RKO (cell line): ENCODE data around the gene COL21A1.
"Not testable (repeated sequence)": the region's sequence is repeated elsewhere in the genome, so short reads cannot be mapped to it uniquely, and the experiment has no call there.

Experiments
- DNase-seq: peaks from one replicate; pipeline ENCODE4 v3.0.0-alpha.2; 2016; ENCODE audit warnings: low spot score

COL21A1 gene

DNA sequence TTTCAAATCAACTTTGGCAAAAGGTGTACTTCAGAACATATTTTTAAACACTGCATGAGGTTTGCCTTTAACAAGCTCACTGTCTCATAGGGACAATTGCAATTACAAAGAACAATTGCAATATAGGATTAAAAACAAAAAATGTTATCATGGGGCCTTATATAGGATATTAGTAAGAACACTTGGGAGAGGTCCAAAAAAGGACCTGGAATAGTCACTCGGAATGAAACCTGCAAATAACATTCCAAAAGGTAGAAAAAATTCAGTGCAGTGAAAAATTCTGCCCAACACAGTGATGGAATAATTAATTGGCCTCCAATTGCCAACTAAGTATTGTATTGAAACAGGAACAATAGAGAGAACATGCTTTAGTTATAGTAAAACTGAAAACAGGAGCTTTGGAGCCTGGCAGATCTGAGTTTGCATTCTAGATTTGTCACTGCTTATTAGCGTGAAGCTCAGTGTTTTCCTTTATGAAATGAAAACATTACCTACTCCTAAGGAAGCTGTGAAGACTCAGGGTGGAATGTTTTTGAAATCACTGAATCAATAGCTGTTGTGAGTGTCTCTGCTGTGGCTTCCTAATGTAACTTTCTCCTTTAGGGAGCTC lies 199.3 kb downstream of the COL21A1 start:
- DNase-seq: no peak

DNA sequence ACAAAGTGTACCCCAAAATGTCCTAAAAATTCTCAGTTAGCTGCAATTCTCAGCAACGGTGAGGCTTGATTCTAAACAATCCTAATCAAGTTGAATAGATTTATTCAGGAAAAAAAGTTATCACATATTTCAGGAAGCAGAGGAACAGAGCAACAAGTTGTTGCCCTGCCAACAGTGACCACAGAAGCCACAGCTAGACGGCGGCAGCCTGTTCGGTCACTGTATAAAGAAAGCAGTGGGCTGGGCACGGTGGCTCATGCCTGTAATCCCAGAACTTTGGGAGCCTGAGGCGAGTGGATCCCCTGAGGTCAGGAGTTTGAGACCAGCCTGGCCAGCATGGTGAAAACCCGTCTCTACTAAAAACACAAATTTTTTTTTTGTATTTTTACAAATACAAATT lies 200.8 kb downstream of the COL21A1 start:
- no peak for DNase-seq

DNA sequence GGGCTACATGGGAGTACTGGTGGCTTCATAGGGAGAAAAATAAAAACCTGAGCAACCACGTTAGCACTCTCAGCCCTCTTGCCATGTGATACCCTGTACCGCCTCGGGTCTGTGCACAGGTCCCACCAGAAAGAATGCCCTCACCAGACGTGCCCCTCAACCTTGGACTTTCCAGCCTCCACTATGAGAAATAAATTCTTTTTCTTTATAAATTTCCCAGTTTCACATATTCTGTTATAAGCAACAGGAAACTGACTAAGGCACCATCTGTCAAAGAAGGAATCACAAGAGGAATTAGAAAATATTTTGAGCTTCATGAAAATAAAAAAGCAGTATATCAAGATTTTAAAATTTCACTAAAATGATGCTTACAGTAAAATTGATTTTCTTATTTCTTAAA lies 203.6 kb downstream of the COL21A1 start:
- DNase-seq: no peak

DNA sequence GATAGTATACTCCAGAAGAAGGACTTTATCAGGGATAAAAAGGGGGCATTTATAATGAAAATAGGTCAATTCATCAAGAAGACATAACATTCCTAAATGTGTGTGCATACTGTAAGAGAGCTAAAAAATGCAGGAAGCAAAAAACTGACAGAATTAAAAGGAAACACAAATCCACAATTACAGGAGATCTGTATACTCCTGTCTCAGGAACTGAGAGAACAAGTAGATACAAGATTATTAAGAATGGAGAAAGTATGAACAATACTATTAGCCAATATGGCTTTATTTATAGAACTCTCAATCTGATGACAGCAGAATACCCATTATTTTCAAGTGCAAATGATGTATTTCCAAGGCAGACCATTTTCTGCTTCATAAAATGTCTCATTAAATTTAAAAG lies 204.3 kb downstream of the COL21A1 start:
- no peak for DNase-seq

DNA sequence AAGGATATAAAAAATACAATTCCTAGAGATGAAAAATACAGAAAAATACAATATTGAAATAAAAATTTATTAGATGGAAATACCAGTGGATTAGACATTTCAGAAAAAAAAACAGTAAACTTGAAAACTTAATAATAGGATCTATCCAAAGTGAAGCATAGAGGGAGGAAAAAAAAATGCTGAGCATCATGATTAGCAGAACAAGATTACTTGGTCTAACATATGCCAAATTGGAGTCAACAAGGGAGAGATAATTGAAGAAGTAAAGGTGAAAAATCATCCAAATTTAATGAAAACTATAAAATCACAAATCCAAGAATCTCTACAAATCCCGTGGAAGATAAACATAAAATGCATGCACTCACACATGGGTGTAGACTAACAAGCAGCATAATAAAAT lies 205.8 kb downstream of the COL21A1 start:
- DNase-seq: no peak

DNA sequence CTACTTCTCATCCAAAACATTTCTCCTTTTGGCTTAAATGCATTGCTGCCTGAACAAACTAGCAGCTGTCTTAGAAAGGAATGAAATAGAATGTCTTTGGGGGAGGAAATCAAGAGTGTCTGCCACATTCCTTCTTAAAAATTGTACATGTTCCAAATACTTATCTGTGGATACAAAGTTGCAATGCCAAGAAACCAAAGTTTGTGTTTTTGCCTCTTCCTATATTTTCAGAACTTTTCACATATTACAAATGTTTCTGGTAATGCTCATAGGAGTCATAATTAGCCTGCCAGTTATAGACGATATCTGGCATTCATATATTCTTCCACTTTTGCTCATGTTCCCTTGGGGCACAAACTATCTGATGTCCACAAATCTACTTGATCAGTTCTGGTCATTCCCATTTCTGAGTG lies 206.5 kb downstream of the COL21A1 start:
- DNase-seq: no peak

DNA sequence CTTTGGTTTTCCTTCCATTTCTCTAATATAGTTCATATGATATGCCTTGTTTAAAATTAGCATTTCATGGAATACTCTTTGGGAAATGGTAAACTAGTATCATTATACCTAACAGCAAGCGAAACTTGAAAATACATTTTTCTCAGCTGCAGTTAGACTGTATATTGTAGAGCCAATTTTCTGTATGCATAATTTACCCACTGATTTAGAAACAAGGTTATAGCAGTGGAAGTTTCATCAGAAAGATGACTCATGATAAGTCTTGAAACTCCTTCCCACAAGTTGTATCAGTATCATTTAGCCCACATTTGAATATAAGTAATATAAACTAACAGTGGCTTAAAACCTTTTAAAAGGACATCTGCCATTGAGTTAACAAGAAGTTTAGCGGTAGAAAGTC lies 207.2 kb downstream of the COL21A1 start:
- DNase-seq: no peak

DNA sequence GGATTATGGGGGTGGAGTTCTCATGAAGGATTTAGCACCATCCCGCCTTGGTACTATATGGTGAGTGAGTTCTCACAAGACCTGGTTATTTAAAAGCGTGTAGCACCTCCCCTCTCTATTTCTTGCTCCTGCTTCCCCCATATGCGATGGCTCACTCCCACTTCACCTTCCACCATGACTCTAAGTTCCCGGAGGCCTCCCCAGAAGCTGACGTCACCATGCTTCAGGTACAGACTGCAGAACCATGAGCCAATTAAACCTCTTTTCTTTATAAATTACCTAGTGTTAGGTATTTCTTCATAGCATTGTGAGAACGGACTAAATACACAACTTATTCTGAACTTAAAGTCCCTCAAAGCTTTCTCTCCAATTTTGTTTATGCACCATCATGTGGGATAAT lies 208.6 kb downstream of the COL21A1 start:
- no peak for DNase-seq

DNA sequence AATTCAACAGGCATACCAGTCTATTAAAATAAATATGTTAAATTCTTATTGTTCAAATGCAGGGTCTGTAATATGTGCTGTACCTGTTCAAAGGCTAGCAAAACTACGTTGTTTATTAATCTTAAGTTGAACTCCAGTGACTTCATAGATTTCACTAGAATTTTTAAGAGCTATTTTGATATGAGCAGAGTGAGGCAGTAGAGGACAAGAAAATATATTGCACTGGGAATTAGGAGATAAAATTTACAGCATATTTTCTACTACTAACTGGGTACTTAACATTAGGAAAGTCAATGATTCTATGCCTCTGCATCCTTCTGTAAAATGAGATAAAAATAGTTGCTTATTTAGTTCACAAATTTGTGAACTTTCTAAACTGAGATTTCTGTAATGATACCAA lies 209.8 kb downstream of the COL21A1 start:
- DNase-seq: no peak

DNA sequence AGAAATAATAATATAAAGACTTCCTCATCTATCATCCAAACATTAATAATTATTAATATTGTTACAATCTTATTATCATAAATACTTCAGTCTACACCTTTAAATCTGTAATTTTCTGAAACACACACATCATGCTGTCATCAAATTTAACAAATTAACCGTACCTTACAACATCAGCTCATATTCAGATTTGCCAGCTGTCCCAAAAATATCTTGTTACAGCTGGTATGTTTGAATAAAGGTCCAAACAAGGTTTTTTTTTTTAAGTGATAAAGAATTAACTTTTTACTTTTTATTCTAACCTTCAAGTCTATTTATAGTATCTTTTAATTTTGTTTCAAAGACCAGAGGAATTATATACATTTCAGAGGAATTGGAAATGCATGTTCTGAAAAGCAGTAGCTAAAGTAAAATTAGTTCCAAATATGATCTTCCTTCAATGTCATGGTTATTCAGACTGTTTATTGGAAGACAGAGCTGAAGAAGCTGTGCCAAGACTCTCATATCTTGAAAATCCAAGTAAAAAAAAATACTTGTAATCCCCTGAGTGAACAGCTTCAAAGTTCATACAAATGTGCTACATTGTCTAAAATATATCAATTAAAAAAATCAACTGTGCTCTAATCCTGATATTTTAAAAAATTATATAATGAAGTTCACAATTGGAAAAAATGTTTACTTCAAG lies 210.3 kb downstream of the COL21A1 start:
- no peak for DNase-seq

DNA sequence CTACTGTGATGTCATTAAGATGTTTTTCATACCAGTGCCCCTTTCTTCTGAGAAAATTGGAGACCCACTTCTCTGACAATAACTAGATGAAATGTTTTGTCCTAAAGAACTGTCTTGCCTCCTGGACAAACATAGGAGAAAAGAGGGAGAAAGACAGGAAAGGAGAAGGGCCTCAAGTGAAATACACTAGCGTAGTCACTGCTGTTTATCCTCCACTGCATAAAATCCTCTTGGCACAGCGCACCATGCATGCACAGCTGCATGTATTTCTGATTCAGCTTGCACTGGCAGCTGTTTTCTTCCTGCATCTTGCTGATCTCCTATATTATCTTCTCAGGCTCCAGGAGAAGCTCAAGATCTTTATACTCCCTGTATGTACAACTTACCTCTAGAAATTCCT lies 214.0 kb downstream of the COL21A1 start:
- no peak for DNase-seq

DNA sequence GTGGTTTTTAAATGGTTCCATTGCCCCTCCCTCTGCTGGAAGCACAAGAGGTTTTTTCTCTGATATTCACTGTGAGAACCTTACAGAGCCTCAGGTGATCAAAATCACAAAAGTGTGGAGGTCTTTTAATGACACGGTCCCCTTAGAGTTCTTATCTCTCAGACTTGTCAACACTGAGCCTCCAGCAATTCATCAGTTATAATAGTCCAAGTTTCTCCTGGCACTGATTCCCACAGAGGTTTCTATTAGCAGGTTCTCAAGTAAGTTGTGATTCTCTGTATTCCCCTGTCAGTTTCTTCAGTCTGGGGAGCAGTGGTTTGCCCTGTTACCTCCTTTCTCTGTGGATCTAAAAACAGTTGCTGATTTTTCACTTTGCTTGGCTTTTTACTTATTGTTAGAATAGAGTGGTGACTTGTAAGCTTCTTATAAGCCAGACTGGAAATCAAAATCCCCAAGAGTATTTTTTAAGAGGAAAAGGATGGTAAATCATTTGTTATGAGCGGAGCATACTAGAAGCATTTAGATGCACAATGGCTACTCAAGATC lies 214.6 kb downstream of the COL21A1 start:
- no peak for DNase-seq

DNA sequence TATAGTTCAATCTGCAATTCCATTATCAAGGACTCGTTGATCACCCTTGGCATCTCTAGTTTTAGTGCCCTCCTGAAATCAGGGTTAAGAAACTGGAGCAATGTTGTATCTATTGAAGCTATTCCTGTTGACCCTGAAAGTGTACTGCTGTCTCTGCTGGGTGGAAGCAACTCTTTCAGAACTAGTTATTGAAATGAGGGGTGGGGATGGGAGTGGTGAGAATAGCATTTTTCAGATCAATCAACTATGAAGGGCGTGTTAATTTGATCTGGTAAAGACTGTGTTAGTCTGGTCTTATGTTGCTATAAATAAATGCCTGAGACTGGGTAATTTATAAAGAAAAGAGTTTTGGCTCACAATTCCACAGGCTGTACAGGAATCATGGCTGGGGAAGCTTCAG lies 219.5 kb downstream of the COL21A1 start:
- no peak for DNase-seq

DNA sequence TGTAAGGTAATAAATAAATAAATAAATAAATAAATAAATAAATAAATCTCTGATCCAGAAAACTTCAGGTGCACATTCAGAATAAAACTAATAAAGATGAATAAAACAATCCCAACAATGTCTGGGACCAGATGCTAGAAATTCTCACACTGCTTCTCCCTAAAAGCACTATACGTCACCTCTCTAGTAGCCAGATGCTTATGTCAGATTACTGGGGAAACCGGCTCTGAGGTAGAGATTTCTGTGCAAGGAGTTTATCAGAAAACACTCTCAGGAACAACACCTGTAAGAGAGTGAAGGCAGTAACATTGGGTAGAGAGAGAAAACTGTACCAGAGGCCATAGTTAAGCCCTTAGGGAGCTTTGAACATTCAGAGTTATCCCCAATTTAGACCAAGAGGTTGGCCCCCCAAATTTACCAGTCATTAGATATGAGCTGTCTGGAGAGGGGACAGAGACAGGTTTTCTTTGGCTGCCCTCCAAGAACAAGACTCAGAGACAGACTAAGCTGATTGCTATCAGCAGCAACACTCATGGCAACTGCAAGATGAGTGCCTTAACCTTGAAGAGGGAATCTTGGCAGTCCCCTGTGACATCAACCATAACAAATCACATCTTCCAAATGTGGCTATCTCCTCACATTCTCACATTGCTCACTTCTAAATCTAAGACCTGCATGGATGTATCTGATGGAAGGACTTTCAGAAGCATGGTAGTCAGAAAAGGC lies 220.8 kb downstream of the COL21A1 start:
- DNase-seq: no peak

DNA sequence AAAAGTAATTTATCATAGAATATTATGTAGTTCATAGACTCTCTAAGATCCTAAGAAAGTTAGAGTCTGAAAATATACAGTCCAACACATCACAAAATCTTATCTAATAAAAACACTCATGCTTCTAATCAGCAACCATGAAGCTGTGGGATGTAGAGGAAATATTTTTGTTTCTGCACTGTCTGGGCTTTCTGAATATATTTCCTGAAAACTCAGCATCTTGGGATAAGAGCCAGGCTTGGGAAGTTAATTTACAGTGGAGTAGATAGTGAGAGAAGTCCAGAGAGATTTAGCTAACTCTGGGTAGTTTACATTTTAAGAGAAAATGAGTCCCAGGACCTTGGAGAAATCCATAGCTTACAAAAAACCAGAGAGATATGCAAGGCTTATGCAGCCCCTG lies 221.6 kb downstream of the COL21A1 start:
- no peak for DNase-seq

DNA sequence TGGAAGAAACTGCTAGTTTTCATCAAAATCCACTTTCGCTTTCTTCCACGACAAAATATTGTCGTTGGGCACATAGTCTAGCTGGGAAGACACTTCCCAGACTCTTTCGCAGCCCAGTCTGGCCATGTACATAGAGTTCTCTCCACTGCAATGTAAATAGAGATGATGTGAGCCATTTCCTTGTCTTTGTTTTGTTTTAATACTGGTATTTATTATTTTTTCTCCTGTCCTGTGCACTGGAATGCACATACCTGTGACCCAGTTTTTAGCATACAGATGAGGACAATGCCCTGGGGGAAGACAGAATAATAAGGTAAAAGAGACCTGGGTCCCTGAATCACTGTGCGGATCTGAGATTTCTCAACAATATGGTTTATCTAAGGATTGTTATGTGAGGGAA lies 222.4 kb downstream of the COL21A1 start:
- no peak for DNase-seq

DNA sequence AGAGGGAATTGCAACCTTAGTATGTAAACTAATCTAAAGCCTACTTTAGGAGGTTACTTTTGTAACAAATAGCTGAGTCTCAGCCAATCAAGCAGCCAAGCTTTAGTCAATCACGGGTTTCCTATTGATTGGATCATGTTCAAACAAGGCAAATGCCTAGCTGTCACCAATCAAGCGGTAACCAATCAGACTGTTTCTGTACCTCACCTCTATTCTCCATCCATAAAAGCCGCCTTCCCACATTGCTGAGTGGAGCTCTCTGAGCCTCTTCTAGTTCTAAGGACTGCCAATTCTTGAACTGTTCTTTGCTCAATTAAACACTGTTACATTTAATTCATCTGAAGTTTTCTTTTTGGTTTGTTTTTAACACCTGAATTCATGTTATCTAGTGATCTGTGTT lies 223.6 kb downstream of the COL21A1 start:
- no peak for DNase-seq

DNA sequence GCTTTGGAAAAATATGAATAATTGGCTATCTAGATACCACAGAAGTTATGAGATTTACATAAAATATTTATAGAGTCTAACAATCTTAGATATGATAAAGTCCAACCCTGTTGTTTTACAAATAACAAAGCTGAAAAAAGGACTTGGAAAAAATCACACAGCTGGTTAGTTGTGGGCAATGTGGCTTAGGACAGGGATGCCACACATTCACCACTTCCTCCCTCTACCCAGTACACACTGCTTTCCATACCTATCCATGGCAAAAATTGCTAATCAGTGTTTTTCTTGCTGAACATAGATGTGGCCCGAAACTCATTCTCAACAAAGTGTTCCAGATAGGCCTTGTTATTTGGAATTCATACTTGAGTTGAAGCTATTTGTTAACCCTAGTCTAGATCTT lies 224.7 kb downstream of the COL21A1 start:
- DNase-seq: no peak

DNA sequence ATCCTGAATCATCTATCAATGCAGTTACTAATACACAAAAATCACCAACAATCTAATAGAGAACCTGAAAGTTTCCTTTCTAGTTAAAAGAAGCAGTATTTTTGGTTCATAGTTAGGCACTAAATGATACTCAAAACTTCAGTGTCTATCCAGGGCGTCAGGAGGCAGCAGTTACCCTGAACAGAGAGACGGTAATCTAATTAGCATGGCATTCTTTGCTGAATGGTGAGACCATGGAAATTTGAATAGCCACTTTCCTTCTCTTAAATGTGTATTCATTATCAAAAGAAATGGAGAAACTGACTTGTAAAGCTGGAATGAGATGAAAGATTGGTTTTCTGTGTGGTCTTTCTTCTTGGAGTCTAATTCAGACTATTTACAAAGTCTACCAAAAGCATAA lies 225.4 kb downstream of the COL21A1 start:
- DNase-seq: no peak

DNA sequence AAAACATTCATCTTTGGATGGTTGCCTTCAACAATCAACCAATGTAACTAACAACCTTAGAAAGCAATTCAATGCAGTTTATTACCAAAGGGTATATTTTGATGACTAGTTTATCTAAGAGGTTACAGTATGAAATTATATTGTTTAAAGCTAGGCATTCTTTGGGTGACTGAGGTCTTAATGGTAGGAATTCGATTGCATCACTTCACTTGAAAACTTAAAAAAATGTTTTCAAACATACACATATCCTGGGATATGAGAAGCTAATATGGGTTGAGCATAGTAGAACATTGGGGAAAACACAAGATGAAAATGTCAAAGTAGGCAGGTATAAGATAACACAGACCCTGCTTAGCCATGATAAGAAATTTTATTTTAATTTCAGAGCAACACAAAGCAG lies 227.4 kb downstream of the COL21A1 start:
- DNase-seq: no peak

DNA sequence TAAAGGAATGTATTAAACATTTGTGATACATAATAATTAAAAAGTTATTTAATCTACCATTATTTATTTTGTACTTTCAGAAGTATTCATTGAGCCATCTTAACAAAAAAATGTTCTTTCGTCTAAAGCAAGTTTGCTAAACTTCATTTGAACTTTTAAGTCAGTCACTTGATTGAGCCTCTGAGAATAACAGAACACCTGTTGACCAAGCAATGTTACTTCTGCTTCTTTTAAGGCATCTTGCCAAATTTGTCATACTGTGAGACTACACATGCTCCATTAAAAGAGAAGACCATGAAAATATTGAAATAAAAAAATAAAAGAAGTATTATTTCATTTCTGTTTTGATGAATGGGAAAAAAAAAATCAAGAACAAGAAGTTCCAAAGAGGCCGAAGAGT lies 230.2 kb downstream of the COL21A1 start:
- no peak for DNase-seq

DNA sequence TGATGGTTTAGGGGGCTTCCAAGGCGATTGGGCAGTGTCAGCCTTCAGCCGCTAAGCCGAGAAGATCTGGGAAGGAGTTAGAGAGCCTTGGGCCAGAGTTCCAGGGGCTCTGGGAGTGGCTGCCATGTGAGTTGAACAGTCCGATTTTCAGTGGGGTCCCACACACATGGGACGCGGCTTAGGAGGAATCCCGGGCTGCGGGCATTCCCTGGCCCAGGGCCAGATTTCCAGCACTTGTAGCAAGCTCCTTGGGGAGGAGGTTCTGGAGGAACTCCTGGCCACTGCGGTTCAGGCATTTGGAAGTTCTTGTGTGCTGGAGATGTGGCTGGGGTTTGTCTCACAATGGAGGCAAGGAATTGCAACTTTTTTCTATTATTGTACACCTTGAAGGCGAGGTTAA lies 233.3 kb downstream of the COL21A1 start:
- DNase-seq: not testable (repeated sequence)

DNA sequence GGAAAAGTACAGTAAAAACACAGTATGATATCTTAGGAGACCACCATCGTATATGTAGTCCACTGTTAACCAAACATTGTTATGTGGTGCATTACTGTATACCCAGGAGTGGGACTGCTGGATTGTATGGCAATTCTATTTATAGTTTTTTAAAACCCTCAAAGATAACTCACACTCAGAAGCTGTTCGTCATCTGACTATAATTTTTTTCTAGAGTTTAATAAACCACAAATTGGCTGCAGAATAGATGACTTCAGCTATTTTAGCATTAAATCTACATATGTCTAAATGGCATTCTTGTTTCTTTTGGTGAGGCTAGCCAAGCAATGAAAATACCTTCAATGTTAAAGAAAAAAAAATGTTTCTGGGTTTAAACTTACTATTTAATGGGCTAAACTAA lies 237.7 kb downstream of the COL21A1 start:
- DNase-seq: no peak
